GM18507 (cell line): Measurements from ENCODE around the gene FBXL2.
A peak's percentile ranks its signal among the peaks of the same experiment; 100 is the strongest.
"Not testable (repeated sequence)": the region's sequence is repeated elsewhere in the genome, so short reads cannot be mapped to it uniquely, and the experiment has no call there.

Experiments
- DNase-seq: peaks from one replicate; pipeline ENCODE4 v3.0.0; 2011; ENCODE audit warnings: low read depth; ENCODE audit not compliant: insufficient read length; ENCODE audit errors: extremely low spot score
- FAIRE-seq: peaks from 2 replicates; lab custom pipeline; 2011; peaks lifted over from hg19 to GRCh38; lab: Jason Lieb, UNC

The FBXL2 gene

GRCh38 chr3:33313331-33313730 is 36.1 kb downstream of the FBXL2 start:
- FAIRE-seq: no peak
- DNase-seq: no peak

GRCh38 chr3:33314993-33315392 is 37.8 kb downstream of the FBXL2 start:
- FAIRE-seq (no peak), DNase-seq (no peak)

- no peak for DNase-seq
- FAIRE-seq: no peak
Measured at GRCh38 chr3:33315826-33316225, 38.6 kb downstream of the FBXL2 start.

- DNase-seq (no peak), FAIRE-seq (no peak)
Measured at GRCh38 chr3:33317963-33318709, 40.9 kb downstream of the FBXL2 start.

GRCh38 chr3:33318710-33319380 is 41.6 kb downstream of the FBXL2 start:
- DNase-seq (no peak), FAIRE-seq (no peak)

- no peak for DNase-seq
- FAIRE-seq: no peak
Measured at GRCh38 chr3:33322412-33322811, 45.2 kb downstream of the FBXL2 start.

- no peak for DNase-seq
- no peak for FAIRE-seq
Measured at GRCh38 chr3:33331414-33331813, 54.2 kb downstream of the FBXL2 start.

GRCh38 chr3:33334364-33334763 is 57.1 kb downstream of the FBXL2 start:
- DNase-seq: no peak
- no peak for FAIRE-seq

- FAIRE-seq: not testable (repeated sequence)
Measured at GRCh38 chr3:33338936-33339465, 61.8 kb downstream of the FBXL2 start.

GRCh38 chr3:33339758-33340157 is 62.5 kb downstream of the FBXL2 start:
- FAIRE-seq: no peak
- DNase-seq: no peak

More at GRCh38 chr3:33338936-33339465, 61.8 kb downstream of the FBXL2 start:
- not testable (repeated sequence) for DNase-seq

GRCh38 chr3:33355611-33356010 is 78.4 kb downstream of the FBXL2 start:
- no peak for FAIRE-seq
- DNase-seq: no peak

- DNase-seq (no peak), FAIRE-seq (no peak)
Measured at GRCh38 chr3:33358172-33358781, 81.0 kb downstream of the FBXL2 start.

- DNase-seq (no peak), FAIRE-seq (no peak)
Measured at GRCh38 chr3:33360136-33360825, 83.0 kb downstream of the FBXL2 start.

- FAIRE-seq (no peak), DNase-seq (no peak)
Measured at GRCh38 chr3:33363113-33363800, 86.0 kb downstream of the FBXL2 start.

- FAIRE-seq: no peak
- no peak for DNase-seq
Measured at GRCh38 chr3:33364060-33364459, 86.8 kb downstream of the FBXL2 start.

GRCh38 chr3:33364531-33365128 is 87.4 kb downstream of the FBXL2 start:
- no peak for DNase-seq
- FAIRE-seq: no peak

GRCh38 chr3:33372218-33373081 is 95.2 kb downstream of the FBXL2 start:
- DNase-seq: peak; percentile 23
- FAIRE-seq: peak; percentile 79

GRCh38 chr3:33373082-33373437 is 95.8 kb downstream of the FBXL2 start:
- DNase-seq: no peak
- FAIRE-seq: no peak
